K562 (cell line): ENCODE measurements around the gene STK16. TPM values are rescaled to one million over a fixed set of nuclear protein-coding genes. Genes with fewer than 3 reads are reported as not detected.

Experiments
- ATF3 ChIP-seq, 2 experiments: fragments of 450-650 bp in 1 of 2; sonication (generic) in 1 of 2; formaldehyde crosslinking in 1 of 2; IDR thresholded peaks in 1 of 2; conservative IDR thresholded peaks in 1 of 2; 2 replicates each; pipeline versions ENCODE4 v1.6.1 to v1.8.1; 2016 to 2023; ENCODE audit warnings: mild to moderate bottlenecking in 2 of 2, moderate library complexity in 2 of 2, inconsistent platforms in 1 of 2, missing genetic modification reagents in 1 of 2
- ATF6 ChIP-seq: sonication (generic); formaldehyde crosslinking; IDR thresholded peaks from 2 replicates; pipeline ENCODE4 v1.4.0; 2020; ENCODE audit warnings: mild to moderate bottlenecking, missing genetic modification reagents
- CBX2 ChIP-seq: fragments of 200-600 bp; sonication (generic); IDR thresholded peaks from one replicate; pipeline ENCODE4 v1.6.1; 2012; ENCODE audit warnings: mild to moderate bottlenecking, low read length, inconsistent platforms; ENCODE audit not compliant: insufficient read depth, poor library complexity, severe bottlenecking
- CTBP1 ChIP-seq: fragments of 450-650 bp; IDR thresholded peaks from 2 replicates; pipeline ENCODE4 v1.6.1; 2016; ENCODE audit warnings: borderline replicate concordance
- CTCFL ChIP-seq: IDR thresholded peaks from 2 replicates; pipeline ENCODE4 v1.6.1; 2011; ENCODE audit warnings: borderline replicate concordance, low read depth, mild to moderate bottlenecking, moderate library complexity, low read length; ENCODE audit not compliant: insufficient read depth, poor library complexity, severe bottlenecking
- FOXA1 ChIP-seq: fragments of 450-650 bp; IDR thresholded peaks from 2 replicates; pipeline ENCODE4 v1.6.1; 2016; ENCODE audit warnings: mild to moderate bottlenecking, borderline replicate concordance
- FOXJ2 ChIP-seq: fragments of 200-800 bp; sonication (Bioruptor generic); IDR thresholded peaks from 2 replicates; pipeline ENCODE4 v1.6.1; 2016; ENCODE audit warnings: missing genetic modification characterization, missing compliant biosample characterization
- HDGF ChIP-seq: fragments of 450-650 bp; IDR thresholded peaks from 2 replicates; pipeline ENCODE4 v1.6.1; 2016
- MCM2 ChIP-seq: fragments of 450-650 bp; IDR thresholded peaks from 2 replicates; pipeline ENCODE4 v1.6.1; 2017; ENCODE audit warnings: low read depth, mild to moderate bottlenecking
- POLR2AphosphoS5 ChIP-seq: IDR thresholded peaks from 2 replicates; pipeline ENCODE4 v1.6.1; 2011; ENCODE audit warnings: mild to moderate bottlenecking, low read depth, low read length, moderate library complexity; ENCODE audit not compliant: control insufficient read depth, insufficient read depth
- RBM34 ChIP-seq: fragments of 200-400 bp; formaldehyde crosslinking; IDR thresholded peaks from 2 replicates; pipeline ENCODE4 v1.6.1; 2018; ENCODE audit warnings: low read length, borderline replicate concordance; ENCODE audit not compliant: insufficient read depth
- SP2 ChIP-seq: IDR thresholded peaks from 2 replicates; pipeline ENCODE4 v1.6.1; 2011; ENCODE audit warnings: mild to moderate bottlenecking, low read depth, low read length, moderate library complexity; ENCODE audit not compliant: poor library complexity, severe bottlenecking; ENCODE audit errors: extremely low read depth
- TAF1 ChIP-seq: IDR thresholded peaks from 2 replicates; pipeline ENCODE4 v1.6.1; 2011; ENCODE audit warnings: mild to moderate bottlenecking, low read length, moderate library complexity; ENCODE audit not compliant: insufficient read depth, control insufficient read depth, severe bottlenecking; ENCODE audit errors: extremely low read depth
- TGIF2 ChIP-seq: sonication (generic); formaldehyde crosslinking; IDR thresholded peaks from 2 replicates; pipeline ENCODE4 v1.8.1; 2022; ENCODE audit warnings: mild to moderate bottlenecking, missing genetic modification reagents, moderate library complexity
- ZNF277 ChIP-seq: fragments of 250-450 bp; sonication (Bioruptor Pico); IDR thresholded peaks from 2 replicates; pipeline ENCODE4 v1.8.0; 2022; ENCODE audit warnings: inconsistent platforms, mild to moderate bottlenecking, moderate library complexity, borderline replicate concordance
- polyA plus RNA-seq, 8 experiments: library from polyadenylated mRNA; depleted of rRNA in 4 of 8; stranded (reverse) in 5 of 8; unstranded in 3 of 8; fragments of >200 nt; fragmentation: Nextera tagmentation in 2 of 8; fragmentation: Illumina TruSeq in 1 of 8; extraction: Ambion mirVana in 2 of 8; extraction: Trizol in 1 of 8; gene quantifications; 2 replicates each; pipeline versions ENCODE4 v1.2.1 to v1.2.3, GENCODE V29; 2011 to 2014; ENCODE audit warnings: inconsistent platforms in 1 of 8, missing spikeins in 1 of 8
- total RNA-seq, 7 experiments: library from RNA; depleted of rRNA in 6 of 7; stranded (reverse); fragments of >200 nt in 6 of 7; fragmentation: Illumina TruSeq in 2 of 7; extraction: Trizol in 2 of 7; gene quantifications; 2 replicates each; pipeline versions ENCODE4 v1.2.1 to v1.2.3, GENCODE V29; 2011 to 2021; ENCODE audit warnings: low replicate concordance in 1 of 7

STK16 gene
- total and polyA plus RNA-seq, 9 of the 15 experiments (the other 6 are each of a cell fraction or from before 2014, with no cell fraction given): 5.4 to 36.2 (median 17.8) TPM

GRCh38 chr2:219277703-219278654 lies 32.7 kb downstream of the STK16 start (continued):
- TF ChIP-seq CTCFL (no peak), RBM34 (no peak), MCM2 (no peak), ZNF277 (no peak), CTBP1 (peak; percentile 45; the same call in 1 of the 2 replicates), TGIF2 (CRISPR knock-in tag) (no peak), POLR2AphosphoS5 (no peak), HDGF (no peak), FOXA1 (no peak), ATF3 (IDR thresholded peaks at IDR 0.05) (no peak), ATF3 (CRISPR knock-in tag; conservative IDR thresholded peaks at IDR 0.05) (no peak), SP2 (no peak), TAF1 (no peak), CBX2 (no peak), FOXJ2 (tag) (no peak), ATF6 (CRISPR knock-in tag) (no peak)
